ENCODE measurements around the gene PPP1R8.

DNA sequence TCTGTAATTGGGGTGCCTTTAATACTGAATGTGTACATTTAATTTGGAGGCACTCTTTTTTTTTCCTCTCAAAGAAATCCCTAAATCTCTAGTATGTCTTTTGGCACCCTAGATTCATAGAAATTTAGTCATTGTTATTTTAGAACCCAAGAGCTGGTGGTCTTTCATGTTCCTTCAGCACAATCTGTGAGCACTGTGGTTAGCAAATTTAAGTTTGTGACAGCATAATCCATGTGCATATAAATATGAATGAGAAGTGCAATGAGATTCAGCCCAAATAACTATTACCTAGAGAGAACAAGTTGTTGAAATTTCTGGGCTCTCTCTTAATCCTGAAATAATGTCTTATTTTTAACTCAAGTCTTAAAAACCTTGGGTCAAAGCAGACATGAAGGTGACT, 4.5 kb downstream of the PPP1R8 start:
- no peak for TF ChIP-seq POLR2A (IDR thresholded peaks at IDR 0.05)
- TF ChIP-seq, protein P1, sequence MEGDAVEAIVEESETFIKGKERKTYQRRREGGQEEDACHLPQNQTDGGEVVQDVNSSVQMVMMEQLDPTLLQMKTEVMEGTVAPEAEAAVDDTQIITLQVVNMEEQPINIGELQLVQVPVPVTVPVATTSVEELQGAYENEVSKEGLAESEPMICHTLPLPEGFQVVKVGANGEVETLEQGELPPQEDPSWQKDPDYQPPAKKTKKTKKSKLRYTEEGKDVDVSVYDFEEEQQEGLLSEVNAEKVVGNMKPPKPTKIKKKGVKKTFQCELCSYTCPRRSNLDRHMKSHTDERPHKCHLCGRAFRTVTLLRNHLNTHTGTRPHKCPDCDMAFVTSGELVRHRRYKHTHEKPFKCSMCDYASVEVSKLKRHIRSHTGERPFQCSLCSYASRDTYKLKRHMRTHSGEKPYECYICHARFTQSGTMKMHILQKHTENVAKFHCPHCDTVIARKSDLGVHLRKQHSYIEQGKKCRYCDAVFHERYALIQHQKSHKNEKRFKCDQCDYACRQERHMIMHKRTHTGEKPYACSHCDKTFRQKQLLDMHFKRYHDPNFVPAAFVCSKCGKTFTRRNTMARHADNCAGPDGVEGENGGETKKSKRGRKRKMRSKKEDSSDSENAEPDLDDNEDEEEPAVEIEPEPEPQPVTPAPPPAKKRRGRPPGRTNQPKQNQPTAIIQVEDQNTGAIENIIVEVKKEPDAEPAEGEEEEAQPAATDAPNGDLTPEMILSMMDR (IDR thresholded peaks at IDR 0.05): no peak

All from ovary (tissue), 3 donors.